Activated gamma-delta T cell treated with Interleukin-2 at 50 U/mL for 16 hours (primary cell): ENCODE results near the gene ATOH8.

Experiments
- DNase-seq: peaks from one replicate; pipeline ENCODE4 v3.0.0-alpha.2; 2020

ATOH8 gene

GRCh38 chr2:85756822-85757435 is 3.1 kb downstream of the ATOH8 start:
- no peak for DNase-seq

GRCh38 chr2:85757860-85758259 is 4.1 kb downstream of the ATOH8 start:
- no peak for DNase-seq

DNA sequence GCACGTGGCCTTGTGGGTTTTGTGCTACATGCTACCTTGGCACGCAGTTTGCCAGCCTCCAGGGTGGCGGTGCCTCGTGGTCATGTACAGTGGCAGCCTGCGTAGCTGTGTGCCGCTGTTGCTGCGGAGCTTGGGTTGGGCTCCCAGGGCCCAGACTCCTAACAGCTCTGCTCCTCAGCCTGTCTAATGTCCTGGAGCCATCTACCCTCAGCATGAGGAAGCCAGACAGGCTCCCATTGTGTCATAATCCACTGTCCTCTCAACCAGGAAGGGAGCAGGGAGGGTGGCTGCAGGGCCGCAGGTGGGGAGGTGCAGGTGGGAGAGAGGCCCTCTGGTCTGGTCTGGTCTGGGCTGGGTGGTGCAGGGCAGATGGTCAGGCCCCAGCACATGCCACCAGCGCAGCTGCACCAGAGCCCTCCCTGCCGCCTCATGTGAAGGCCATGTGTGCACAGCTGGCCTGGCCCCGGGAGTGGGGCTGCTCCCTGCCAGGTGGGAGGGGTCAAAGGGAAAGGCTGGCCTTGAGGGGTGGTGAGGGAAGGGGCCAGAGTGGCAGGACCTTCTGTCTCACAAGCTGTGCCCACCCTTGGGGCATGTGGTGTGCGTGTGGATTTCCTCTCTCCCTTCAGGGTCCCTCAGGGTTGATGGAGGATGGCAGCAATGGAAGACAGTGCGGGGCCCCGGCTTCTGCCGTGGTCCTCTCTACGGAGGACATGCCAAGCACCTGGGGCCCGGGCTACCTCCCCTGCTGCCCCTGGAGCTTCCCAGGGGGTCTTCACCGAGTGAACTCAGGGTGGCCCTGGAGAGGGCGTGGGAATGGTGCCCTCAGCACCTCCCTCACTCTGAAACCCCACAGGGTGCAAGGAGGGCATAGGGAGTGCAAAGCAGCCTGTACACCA is 4.8 kb downstream of the ATOH8 start:
- DNase-seq, result no peak

GRCh38 chr2:85759257-85759613 is 5.4 kb downstream of the ATOH8 start:
- no peak for DNase-seq

DNA sequence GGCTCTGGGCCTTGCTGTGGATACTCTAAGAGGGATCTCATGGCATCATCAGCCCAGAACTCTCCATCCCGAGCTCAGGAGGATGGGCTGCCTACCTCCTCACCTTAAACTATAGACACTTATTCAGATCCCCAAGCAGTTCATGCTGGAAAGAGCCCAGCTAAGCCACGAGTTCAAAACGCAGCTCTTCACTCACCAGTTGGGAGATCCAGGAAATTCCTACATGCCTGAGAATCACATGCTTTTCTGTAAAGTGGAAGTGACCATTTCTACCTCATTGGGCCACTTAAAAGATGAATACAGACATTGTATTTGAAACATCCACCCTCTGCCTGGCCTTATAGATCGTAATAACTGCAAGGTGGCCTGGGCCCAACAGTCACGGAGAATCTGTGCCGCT is 6.6 kb downstream of the ATOH8 start:
- no peak for DNase-seq

DNA sequence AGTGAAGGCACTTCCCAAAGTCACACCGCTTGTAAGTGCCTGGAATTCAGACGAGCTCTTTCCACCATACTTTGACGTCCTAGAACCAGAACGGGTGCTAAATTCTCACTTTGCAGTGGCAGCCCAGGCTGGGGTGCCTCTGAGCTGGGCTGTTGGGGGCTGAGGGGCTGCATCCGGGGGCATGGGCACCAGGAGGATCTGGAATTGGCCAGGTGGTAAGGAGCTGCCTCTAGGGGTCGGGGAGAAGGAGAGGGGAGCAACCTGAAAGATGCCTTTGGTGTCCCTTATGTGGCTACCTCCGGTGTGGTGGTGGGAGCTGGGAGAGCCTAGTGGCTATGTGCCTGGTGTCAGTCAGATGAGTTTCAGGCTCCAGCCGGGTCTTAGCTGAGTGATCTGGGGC is 7.1 kb downstream of the ATOH8 start:
- DNase-seq, result no peak

DNA sequence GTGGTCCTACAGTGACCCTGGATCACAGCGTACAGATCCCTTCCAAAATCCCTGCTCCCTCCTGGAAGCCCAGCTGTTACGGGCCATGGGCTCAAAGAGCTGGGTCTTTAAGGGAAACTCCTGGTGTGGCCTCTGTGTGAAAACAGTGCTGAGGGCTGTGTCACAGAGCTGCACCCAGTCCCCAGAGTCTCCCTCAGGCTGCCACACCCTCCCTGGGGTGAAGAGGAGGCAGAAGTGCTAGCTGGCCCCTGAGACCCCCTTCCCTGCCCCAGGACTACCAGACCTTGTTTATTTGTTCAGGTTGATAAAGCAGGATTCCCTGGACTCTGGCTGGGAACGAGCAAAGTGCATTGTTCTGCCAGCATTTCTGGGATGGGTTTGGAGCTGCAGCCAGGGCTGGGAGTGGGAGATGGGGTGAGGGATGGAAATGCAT is 7.7 kb downstream of the ATOH8 start:
- no peak for DNase-seq

DNA sequence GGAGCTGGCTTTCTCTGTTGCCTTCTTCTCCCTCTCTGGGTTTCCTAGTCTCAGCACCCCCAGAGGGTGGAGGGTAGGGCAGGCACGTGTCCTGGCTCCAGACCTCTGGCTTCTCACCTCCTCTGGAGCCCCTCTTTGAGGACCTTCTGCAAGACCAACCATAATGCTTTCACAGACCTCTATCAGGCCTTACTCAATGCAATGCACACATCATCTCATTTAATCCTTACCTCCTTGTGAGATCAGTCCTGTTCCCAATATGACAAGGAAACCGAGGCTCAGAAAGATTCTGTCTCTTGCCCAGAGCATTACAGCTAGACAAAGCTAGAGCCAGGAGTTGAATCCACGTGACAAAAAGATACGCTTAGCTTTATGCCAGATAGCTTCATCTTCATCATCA is 8.2 kb downstream of the ATOH8 start:
- DNase-seq, result no peak

- no peak for DNase-seq
These were observed 9.3 kb downstream of the ATOH8 start for GRCh38 chr2:85763132-85763531.

GRCh38 chr2:85763831-85764230 is 10.0 kb downstream of the ATOH8 start:
- DNase-seq, result no peak

DNA sequence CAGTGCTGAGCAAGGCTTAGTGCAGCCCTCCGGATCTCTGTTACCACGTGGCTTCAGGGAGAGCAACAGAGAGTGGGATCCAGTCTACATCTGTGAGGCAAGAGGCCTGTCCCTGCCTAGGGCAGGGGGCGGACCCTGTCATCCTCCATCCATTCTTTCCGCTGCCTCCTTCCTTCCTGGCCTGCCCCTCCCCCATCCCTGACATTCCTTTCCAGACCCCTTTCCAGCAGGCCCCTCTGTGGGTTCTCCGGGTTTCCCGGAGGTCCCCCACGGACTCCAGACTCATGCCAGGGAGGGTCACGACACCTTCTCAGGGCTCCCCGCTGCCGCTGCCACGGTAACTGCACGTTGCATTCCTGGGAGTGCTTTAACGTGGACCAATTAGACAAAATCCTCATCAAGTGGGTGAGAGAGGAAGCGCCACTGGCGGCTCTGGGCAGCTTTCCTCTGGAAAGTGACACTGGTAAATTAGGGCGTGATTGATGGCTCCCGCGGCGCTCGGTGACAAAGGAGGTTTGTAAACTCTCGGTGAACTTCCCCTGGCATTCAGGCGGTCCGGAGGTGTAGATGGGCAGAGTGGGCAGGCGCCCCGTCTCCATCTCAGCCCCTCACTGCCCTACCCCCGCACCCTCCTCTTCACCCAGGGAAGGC is 11.4 kb downstream of the ATOH8 start:
- DNase-seq, result no peak

DNA sequence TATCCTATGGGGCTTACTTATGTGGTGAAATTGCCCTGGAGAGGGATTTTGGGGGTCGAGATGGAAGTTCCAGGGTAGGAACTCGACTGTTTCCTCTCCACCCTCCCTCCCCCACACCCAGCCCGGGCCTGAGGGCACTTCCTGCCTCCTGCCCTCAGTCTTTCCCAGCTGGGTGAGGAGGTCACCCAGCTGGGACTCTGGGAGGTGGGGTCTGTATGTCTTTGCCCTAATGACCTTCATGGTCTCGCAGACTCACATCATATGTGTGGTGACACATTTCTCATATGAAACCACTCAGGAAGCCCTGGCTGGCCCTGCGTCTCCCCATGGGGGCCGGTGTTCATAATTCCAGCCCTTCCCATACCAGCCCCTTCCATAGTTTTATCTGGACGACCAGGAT is 12.4 kb downstream of the ATOH8 start:
- no peak for DNase-seq

GRCh38 chr2:85767803-85768665 is 14.2 kb downstream of the ATOH8 start:
- no peak for DNase-seq

- no peak for DNase-seq
These were observed 14.9 kb downstream of the ATOH8 start for GRCh38 chr2:85768713-85769112.

DNA sequence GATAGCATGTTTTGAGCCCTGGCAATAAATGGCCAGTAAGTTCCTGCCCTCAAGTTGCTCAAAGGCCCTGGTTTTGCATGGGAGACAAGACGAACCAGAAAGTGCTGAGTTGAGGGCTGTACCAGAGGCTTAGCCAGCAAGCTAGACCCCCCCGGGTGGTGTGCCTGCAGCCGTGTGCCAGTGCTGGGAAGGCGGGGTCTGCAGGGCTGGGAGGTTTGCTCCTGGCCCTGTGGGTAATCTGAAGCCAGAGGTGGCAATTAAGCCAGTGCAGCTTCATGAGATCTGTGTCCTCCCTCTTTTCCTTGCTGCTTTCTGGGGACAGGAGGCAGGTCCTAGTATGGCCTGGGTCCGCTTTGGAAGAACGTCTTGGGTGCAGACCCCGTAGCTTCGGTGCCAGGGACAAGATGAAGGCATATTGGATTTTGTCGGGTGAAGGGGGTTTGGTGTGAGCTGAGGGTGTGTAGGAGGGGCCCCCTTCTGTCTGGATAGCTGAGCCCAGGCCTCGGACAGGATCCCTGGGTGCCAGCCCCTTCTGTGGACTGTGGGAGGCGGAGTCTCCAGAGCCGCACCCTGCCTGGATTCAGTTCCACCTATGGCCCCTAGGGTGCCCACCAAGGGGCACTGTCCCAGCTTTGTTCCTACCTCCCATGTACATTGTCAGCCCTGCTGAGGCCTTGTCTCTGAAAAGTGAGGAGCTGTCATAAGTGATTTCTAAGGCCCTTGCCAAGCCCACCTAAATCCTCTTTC is 15.6 kb downstream of the ATOH8 start:
- DNase-seq, result no peak

GRCh38 chr2:85769983-85770362 is 16.2 kb downstream of the ATOH8 start:
- no peak for DNase-seq

DNA sequence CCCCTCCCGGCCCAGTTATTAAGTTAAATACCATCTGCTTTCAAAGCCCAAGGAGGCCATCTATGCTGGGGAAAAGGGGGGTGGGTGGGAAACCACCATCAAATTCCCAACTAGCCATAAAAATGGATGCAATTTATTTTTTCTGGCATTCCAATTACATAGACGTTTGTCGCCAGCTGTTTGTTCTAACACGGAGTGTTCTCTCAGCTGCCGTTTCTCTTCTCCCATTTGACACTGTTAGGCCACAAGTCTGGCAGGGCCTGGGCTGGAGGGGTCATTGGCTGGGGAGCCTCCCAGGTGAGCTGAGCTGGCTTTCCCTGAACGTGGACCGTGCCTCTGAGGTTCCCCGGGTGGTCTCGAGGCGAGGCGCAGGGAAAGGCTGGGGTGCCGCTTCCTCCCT is 16.6 kb downstream of the ATOH8 start:
- DNase-seq, result no peak

GRCh38 chr2:85770786-85771409 is 17.1 kb downstream of the ATOH8 start:
- no peak for DNase-seq

GRCh38 chr2:85771486-85771885 is 17.7 kb downstream of the ATOH8 start:
- DNase-seq, result no peak

GRCh38 chr2:85772019-85772745 is 18.4 kb downstream of the ATOH8 start:
- DNase-seq, result no peak

GRCh38 chr2:85772841-85773491 is 19.2 kb downstream of the ATOH8 start:
- DNase-seq, result no peak
